Activated CD4-positive, alpha-beta T cell treated with anti-CD3 and anti-CD28 coated beads, Interleukin-2, amount 50 U/mL, for 24 hours (primary cell): ENCODE measurements around the gene C1orf216.
"Not testable (repeated sequence)": the region's sequence is repeated elsewhere in the genome, so short reads cannot be mapped to it uniquely, and the experiment has no call there.

Experiments
- DNase-seq, 2 donors: peaks; one replicate each; pipeline ENCODE4 v3.0.0-alpha.2; 2020; ENCODE audit warnings: low read depth in 1 of 2, low spot score in 1 of 2

C1orf216 gene

DNA sequence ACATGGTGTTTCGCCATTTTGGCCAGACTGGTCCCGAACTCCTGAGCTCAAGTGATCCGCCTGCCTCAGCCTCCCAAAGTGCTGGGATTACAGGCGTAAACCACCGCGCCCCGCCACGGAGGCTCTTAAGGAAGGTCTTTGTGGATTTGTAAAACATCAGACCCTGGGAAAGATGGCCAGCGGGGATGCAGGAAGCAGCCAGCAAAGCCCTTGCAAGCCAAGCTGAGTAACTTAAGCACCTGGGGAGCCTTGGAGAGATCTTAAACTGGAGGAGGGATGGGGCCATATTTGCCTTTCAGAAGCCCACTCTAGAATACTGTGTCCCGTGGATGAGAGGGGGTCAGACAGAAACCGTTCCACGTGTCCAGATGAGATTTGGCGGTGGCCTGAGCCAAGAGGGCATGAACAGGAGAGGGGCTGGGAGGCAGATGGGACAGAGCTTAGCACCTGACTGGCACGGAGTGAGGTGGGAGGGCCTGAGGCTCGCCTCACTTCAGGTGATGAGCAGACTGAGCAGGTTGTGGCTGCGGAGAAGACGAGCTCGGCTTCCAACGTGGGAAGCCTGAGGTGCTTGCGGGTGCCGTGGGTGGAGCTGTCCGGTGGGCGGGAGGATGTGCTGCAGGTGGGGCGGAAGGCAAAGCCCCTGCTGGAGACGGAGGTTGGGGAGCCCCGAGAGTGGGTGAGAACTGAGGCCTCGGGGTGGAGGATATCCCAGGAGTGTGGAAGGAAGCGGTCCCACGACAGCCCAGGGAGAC, 11.7 kb downstream of the C1orf216 start:
- no peak for DNase-seq

DNA sequence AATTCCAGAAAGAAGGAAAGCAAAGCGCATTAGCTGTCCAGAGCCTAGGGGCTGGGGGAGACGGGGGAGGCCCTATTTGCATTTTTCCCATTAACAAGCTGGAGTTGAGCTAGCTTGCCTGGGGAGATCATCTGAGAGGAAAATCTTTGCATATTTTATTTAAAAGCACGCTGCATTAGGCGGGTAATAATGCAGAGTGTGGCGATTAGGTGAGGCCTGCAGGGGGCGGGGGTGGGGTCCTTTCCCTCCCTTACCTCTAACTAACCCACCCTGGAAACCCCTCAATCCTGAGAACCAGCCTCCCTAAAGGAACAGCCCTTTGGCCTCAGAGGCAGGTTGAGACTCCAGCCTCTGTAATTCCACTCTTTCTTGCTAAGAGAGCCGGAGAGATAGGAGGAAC, 16.2 kb downstream of the C1orf216 start:
- no peak for DNase-seq

DNA sequence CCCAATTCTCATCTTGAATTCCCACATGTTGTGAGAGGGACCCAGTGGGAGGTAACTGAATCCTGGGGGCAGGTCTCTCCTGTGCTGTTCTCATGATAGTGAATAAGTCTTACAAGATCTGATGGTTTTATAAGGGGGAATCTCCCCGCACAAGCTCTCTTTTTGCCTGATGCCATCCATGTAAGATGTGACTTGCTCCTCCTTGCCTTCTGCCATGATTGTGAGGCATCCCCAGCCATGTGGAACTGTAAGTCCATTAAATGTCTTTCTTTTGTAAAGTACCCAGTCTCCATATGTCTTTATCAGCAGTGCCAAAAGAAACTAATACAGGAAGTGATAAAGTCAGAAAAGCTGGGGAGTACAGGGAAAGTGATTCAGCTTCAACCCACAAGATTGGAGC, 19.5 kb downstream of the C1orf216 start:
- not testable (repeated sequence) for DNase-seq

DNA sequence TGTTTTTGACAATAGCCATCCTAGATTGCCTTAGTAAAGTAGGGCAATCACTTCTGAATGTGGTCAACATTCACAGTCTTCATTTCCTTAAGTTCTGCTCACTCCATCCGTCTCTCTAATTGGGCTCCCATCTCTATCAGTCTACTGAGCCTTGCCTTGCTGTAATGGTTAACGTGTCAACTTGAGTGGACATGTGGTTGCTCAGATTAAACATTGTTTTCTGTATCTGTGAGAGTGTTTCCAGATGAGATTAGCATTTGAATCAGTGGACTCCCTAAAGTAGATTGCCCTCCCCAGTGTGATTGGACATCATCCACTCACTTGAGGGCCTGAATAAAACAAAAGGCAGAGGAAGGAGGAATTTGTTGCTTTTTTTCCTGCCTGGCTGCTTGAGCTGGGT, 26.4 kb downstream of the C1orf216 start:
- no peak for DNase-seq

DNA sequence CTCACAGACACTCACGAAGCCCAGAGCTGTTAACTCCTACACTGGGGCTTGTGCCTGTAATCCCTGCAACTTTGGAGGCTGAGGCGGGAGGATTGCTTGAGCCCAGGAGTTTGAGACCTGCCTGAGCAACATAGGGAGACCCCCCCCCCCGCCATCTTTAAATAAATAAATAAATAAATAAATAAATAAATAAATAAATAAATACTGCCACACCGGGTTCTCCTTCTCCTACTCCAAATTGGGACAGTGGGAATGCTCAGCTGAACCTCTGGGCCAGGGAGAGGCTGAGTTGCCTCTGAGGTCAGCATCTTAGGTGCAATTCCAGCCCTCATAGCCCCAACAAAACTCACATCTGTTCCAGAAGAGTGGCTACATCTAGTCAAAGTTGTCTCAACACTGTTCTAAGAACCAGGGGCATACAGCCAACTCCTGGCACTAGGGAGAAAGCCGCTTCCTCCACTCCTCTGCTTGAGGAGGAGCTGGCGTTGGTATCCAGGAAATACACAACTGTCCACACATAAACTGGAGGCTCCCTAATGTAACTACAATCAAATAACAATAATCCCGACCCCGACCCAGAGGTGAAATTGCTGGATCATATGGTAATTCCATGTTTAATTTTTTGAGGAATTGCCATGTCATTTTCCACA, 27.0 kb downstream of the C1orf216 start:
- no peak for DNase-seq

DNA sequence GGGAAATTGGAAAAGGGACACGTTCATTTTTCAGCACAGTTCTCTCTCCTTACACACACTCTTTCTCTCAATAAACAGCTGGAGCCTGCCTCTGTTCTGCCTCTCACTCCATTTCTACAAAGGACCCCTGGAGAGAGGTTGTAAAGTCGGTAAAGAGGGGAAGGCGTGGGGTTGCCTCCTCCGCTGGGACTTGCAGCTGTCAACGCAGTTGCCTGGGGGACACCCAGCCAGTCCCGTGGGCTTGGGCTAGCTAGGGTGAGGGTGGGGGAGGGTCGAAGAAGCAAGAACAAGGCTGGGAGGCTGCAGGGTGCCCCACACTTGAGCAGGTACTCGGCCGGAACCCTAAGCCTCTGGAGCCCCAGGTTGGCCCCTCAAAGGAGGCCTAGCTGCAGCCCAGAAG, 27.6 kb downstream of the C1orf216 start:
- no peak for DNase-seq

DNA sequence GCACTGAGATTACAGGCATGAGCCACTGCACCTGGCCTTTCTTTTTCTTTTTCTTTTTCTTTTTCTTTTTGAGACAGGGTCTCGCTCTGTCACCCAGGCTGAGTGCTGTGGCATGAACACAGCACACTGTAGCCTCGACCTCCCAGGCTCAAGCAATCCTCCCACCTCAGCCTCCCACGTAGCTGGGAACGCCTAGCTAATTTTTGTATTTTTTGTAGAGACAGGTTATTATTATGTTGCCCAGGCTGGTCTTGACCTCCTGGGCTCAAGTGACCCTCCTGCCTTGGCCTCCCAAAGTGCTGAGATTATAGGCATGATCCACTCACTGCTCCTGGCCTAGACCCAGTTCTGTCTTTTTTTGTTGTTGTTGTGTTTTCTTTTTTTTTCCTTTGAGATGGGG, 28.6 kb downstream of the C1orf216 start:
- not testable (repeated sequence) for DNase-seq

DNA sequence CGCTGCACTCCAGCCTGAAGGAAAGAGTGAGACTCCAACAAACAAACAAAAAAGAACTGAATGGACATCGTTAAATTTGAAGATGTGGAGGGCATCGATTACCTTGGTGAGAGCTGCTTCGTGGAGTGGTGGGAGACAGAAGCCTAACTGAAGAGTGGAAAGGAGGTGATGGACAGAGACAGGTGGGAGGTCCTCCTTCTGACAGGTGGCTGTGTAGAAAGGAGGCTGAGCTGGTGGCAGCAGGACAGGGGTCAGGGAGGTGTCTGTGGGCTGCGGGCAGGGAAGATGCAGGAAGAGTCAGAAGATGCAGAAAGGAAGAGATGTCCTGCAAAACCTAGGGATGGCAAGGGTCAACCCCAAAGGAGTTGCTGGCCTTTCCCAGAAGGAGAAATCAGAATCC, 30.5 kb downstream of the C1orf216 start:
- DNase-seq, result no peak

DNA sequence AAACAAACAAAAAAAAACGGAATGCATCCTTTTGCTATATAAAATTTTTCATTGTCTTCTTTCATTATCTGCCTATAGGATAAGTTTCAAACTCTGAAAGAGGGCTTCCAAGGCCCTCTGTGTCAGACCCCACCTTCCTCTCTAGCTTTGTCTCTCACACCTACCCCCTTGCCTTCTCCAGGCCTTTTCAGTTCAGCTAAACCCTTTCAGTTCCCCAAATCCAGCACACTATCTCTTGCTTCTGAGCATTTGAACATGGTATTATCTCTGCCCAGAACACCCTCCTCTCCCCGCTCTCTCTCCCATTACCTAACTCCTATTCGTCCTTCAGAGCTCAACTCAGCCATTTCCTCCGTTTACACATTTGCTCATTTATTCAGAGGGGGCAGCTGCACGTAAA, 35.7 kb downstream of the C1orf216 start:
- DNase-seq, result no peak

DNA sequence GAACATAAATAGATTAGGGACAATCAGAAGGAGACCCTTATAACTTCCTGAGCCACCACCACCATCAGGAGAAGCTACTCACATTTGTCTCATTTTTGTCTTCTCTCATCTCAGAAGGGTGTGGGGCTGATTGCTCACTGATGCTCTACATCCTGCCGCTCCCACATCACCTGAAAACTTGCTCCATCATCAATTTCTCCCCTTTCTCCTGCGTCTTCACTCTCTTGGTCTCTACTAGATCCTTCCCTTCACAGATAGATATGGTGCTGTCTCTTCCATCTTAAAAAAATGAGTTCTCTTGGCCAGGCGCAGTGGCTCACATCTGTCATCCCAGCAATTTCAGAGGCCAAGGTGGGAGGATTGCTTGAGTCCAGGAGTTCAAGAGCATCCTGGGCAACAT, 38.4 kb downstream of the C1orf216 start:
- no peak for DNase-seq

DNA sequence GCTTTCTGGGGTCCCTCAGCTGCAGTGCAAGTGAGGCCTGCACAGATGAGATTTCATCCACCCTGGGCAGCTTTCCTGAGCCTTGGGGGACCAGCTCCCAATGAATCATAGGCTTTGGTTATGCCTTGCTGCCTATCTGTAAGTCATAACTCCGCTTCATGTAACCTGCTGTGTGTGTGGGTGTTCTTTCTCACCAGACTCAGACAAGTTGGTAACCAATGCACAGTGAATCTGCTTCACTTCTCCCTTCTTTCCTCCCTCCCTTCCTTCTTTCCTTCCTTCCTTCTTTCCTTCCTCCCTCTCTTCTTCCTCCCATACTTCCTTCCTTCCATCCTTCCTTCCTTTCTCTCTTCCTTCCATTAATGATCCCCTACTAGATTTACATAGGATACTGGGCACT, 42.9 kb downstream of the C1orf216 start:
- DNase-seq, result no peak

DNA sequence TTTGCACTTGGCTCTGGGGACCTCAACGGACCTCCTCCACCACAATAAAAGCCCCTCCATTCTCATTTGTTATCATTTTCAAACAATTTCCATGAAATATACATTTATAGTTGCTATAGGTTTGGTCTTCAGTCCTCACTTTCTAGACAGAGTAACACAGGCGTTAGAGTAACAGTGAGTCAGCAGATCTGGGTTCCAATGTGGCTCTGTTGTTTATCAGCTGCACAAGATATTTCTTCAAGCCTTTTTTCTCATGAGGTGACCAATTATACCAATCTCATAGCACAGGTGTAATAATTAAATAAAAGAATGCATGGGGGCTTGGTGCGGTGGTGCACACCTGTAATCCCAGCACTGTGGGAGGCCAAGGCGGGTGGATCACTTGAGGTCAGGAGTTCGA, 44.6 kb downstream of the C1orf216 start:
- DNase-seq, result no peak

DNA sequence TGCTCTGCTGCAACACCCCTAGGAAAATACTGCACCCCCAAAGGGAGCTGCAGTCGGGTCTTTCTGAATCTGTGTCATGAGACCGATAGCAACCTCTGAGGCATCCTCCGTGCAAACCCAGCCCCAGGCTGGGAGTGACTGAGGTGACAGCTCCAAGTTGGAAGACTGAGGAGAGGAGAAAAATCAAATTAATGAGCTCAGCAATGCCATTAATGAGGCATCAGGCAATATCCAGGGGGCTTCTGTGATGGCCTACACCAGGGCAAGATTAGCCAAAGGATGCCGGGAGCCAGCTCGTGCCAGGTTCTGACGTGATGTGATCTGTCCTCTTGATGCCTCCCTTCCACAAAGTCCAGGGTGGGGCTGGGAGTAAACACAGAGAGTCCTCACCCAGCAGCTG, 46.6 kb downstream of the C1orf216 start:
- no peak for DNase-seq

DNA sequence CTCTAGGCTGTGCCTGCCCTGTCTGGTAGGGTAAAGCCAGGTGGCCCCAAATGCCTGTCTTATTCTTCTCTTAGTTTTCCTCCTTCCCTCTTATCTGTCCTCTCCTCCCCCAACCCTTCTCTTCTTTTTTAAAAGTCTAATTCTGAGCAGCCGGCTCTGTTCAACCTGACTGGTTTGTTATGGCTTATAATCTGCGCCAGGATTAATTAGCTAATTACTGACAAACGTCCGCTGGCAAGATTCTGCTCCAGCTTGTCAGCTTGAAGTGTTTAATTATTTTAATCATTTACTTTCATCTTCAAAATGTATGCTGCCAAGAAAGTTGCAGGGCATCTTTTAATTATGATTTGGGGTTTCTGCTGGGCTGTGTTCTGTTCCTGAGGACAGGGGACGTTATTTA, 50.2 kb downstream of the C1orf216 start:
- no peak for DNase-seq

DNA sequence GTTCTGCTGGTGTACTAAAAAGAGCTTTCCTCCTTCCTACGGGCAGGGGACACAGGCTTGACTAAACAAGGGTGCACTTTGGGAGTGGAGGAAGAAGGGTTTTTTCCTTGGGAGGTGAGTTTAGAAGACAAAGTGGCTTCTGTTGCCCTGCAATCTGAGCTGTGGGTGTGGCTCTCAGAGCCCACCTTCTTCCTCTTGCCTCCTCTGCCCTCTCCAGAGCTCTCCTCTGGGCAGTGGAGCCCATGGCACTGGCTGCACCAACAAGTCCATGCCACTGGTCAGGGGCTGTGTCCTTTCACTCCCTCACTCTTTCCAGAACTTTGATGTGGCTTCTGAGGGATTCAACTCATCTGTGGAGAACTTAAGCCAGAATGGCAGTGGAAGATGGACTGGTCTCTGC, 51.8 kb downstream of the C1orf216 start:
- DNase-seq, result no peak

DNA sequence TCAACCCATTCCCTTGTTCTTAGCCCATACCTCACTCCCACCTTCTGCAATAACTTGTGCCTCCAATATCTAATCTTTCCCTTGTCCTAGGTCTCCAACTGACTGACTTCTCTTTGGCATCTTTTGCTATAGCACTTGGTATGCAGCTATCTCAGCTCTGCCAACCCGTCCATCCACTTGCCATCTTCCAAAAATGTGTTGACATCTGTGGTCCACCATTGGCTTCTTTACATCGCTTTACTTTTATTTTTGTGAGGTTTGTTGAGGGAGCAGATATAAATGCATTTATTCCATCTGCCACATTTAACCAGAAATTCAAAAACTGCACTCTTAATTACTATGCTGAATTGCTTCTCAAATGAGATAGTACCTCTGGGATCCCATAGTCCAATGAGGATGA, 52.5 kb downstream of the C1orf216 start:
- DNase-seq, result no peak
